SU-DHL-6 (cell line): ENCODE measurements around the gene TRAPPC6A.

Experiments used
- H2AFZ ChIP-seq: fragments of 200-600 bp; sonication (generic); 2 replicates; pipeline ENCODE4 v1.6.1; 2014; ENCODE audit warnings: low read depth, mild to moderate bottlenecking, moderate library complexity, mixed read lengths, antibody characterized with exemption, low read length; ENCODE audit not compliant: severe bottlenecking
- H3F3A ChIP-seq: fragments of 200-600 bp; shearing (Covaris generic); 2 replicates; pipeline ENCODE4 v1.6.0; 2016; ENCODE audit warnings: antibody characterized with exemption, mild to moderate bottlenecking; ENCODE audit not compliant: insufficient read depth
- H3K27ac ChIP-seq: fragments of 200-600 bp; sonication (generic); 2 replicates; pipeline ENCODE4 v1.5.1; 2016; ENCODE audit warnings: low read depth, mild to moderate bottlenecking, low read length, moderate library complexity, mixed read lengths
- H3K27me3 ChIP-seq: fragments of 200-600 bp; sonication (generic), shearing (Covaris generic); 2 replicates; pipeline ENCODE4 v1.6.0; 2014; ENCODE audit warnings: mild to moderate bottlenecking, low read length
- H3K36me3 ChIP-seq: fragments of 200-600 bp; sonication (generic); 2 replicates; pipeline ENCODE4 v1.6.1; 2014; ENCODE audit warnings: mild to moderate bottlenecking, low read length, mixed read lengths
- H3K4me2 ChIP-seq: fragments of 300-600, 200-600 bp; shearing (Covaris generic), sonication (generic); 2 replicates; pipeline ENCODE4 v1.6.0; 2014; ENCODE audit warnings: low read length, low read depth, mild to moderate bottlenecking; ENCODE audit not compliant: poor library complexity, severe bottlenecking
- H3K4me3 ChIP-seq: fragments of 200-600 bp; sonication (generic); 2 replicates; pipeline ENCODE4 v1.5.1; 2014; ENCODE audit warnings: antibody characterized with exemption, low read length, mild to moderate bottlenecking, mixed read lengths; ENCODE audit not compliant: insufficient read depth, poor library complexity, severe bottlenecking
- H3K79me2 ChIP-seq: fragments of 200-600 bp; sonication (generic); 2 replicates; pipeline ENCODE4 v1.6.1; 2014; ENCODE audit warnings: mild to moderate bottlenecking, low read length, moderate library complexity; ENCODE audit not compliant: insufficient read depth
- H3K9ac ChIP-seq: fragments of 200-600 bp; sonication (generic); 2 replicates; pipeline ENCODE4 v1.7.0; 2014; ENCODE audit warnings: mild to moderate bottlenecking, low read length
- H3K9me2 ChIP-seq: fragments of 200-600 bp; sonication (generic); replicated peaks from 2 replicates; pipeline ENCODE4 v1.6.1; 2014; ENCODE audit warnings: low read length; ENCODE audit not compliant: insufficient read depth
- H3K9me3 ChIP-seq: fragments of 200-600 bp; sonication (generic); 2 replicates; pipeline ENCODE4 v1.6.1; 2014; ENCODE audit warnings: low read length, mixed read lengths; ENCODE audit not compliant: insufficient read depth
- H4K20me1 ChIP-seq: fragments of 200-600 bp; sonication (generic); 2 replicates; pipeline ENCODE4 v1.6.1; 2014; ENCODE audit warnings: low read depth, mild to moderate bottlenecking, antibody characterized with exemption, low read length, moderate library complexity, mixed read lengths
- EZH2phosphoT487 ChIP-seq: fragments of 200-600 bp; sonication (generic), shearing (Covaris generic); conservative IDR thresholded peaks from 2 replicates; pipeline ENCODE4 v1.6.1; 2018; ENCODE audit warnings: mild to moderate bottlenecking, antibody characterized with exemption, low read length, moderate library complexity, mixed read lengths
- TF ChIP-seq, protein P1 (sequence below): fragments of 200-600 bp; sonication (generic); IDR thresholded peaks from one replicate; pipeline ENCODE4 v1.5.1; 2017; ENCODE audit warnings: antibody characterized with exemption, mild to moderate bottlenecking, low read length, moderate library complexity; ENCODE audit not compliant: insufficient read depth, poor library complexity, severe bottlenecking

Gene TRAPPC6A

DNA sequence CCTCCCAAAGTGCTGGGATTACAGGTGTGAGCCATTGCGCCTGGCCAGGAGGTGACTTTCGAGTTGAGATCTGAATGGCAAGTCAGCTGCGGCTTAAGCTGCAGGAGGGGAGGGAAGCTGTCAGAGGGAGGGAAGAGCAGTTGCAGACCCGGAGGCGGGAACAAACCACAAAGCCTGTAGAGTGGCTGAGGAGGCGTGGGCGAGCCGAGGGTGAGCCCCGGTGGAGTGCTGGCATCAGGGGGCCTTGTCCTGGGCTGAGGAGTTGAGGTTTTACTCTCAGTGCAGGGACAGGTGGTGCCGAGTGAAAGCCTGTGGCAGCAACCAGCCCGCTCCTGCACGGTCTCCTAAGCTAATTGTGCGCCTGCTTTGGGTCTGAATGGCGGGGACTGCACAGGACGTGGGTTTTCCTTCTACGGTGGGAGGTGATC, 60.9 kb downstream of the TRAPPC6A start:
- no peak overlapping the region for H3K4me3 ChIP-seq
- peaks cover 7% of the 10 kb centered on the region for H4K20me1 ChIP-seq
- H3K9me3 ChIP-seq, result no peaks in the 10 kb centered on the region
- H3K9ac ChIP-seq, result no peak overlapping the region
- H3F3A ChIP-seq, result 0 out of 2 replicates have a peak, but pooled peaks cover 7% of the 10 kb centered on the region
- no peak for TF ChIP-seq EZH2phosphoT487
- TF ChIP-seq, protein P1, sequence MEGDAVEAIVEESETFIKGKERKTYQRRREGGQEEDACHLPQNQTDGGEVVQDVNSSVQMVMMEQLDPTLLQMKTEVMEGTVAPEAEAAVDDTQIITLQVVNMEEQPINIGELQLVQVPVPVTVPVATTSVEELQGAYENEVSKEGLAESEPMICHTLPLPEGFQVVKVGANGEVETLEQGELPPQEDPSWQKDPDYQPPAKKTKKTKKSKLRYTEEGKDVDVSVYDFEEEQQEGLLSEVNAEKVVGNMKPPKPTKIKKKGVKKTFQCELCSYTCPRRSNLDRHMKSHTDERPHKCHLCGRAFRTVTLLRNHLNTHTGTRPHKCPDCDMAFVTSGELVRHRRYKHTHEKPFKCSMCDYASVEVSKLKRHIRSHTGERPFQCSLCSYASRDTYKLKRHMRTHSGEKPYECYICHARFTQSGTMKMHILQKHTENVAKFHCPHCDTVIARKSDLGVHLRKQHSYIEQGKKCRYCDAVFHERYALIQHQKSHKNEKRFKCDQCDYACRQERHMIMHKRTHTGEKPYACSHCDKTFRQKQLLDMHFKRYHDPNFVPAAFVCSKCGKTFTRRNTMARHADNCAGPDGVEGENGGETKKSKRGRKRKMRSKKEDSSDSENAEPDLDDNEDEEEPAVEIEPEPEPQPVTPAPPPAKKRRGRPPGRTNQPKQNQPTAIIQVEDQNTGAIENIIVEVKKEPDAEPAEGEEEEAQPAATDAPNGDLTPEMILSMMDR, result no peak
- H3K9me2 ChIP-seq, result no peaks in the 10 kb centered on the region
- H3K4me2 ChIP-seq, result no peak overlapping the region
- no peaks in the 10 kb centered on the region for H3K27me3 ChIP-seq
- H2AFZ ChIP-seq, result no peak overlapping the region
- H3K27ac ChIP-seq, result no peak overlapping the region; the same call in 1 of the 2 replicates
- peaks cover 50% of the 10 kb centered on the region; the same call in 1 of the 2 replicates for H3K79me2 ChIP-seq
- no peaks in the 10 kb centered on the region for H3K36me3 ChIP-seq

DNA sequence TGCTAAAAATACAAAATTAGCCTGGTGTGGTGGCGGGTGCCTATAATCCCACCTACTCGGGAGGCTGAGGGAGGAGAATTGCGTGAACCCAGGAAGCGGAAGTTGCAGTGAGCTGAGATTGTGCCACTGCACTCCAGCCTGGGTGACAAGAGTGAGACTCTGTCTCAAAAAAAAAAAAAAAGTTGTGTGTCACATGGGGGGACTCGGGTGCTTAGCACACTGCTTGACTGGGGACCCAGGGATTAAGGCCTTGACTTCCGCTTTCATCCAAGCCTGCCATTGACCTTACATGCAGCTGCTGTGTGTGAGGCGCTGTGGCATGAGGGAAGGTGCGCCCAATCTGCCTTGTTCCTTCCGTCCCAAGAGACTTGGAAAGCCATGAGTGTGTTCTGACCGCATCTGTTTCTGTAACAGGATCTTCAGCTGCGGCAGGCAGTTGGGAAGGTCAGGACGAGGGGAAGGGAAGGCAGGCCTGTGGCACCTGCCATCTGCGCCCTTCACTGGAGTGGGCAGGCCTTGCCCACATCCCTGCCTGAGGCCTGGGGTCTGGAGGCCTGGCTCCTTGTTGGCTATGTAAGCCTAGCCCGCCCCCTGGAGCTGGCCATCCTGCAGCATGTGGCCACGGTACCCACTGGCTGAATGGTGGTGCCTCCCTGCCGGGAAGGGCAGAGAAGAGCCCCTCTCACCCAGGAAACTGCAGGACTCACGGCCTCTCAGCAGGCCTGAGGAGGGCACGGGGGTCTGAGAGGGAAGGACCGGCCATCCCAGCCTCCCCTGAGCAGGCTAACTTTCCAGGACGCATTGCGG, 62.0 kb downstream of the TRAPPC6A start:
- Histone ChIP-seq H3K27me3 (no peaks in the 10 kb centered on the region), H3K4me3 (no peak overlapping the region), H3K27ac (no peak overlapping the region), H3F3A (0 out of 2 replicates have a peak, but pooled peaks cover 7% of the 10 kb centered on the region), H3K36me3 (no peaks in the 10 kb centered on the region), H3K9me2 (no peaks in the 10 kb centered on the region), H2AFZ (no peak overlapping the region), H3K79me2 (peaks cover 53% of the 10 kb centered on the region; the same call in 1 of the 2 replicates), H3K9ac (no peak overlapping the region), H3K4me2 (no peak overlapping the region), H3K9me3 (no peaks in the 10 kb centered on the region), H4K20me1 (peaks cover 7% of the 10 kb centered on the region)
- TF ChIP-seq, protein P1, result no peak
- TF ChIP-seq EZH2phosphoT487, result no peak

DNA sequence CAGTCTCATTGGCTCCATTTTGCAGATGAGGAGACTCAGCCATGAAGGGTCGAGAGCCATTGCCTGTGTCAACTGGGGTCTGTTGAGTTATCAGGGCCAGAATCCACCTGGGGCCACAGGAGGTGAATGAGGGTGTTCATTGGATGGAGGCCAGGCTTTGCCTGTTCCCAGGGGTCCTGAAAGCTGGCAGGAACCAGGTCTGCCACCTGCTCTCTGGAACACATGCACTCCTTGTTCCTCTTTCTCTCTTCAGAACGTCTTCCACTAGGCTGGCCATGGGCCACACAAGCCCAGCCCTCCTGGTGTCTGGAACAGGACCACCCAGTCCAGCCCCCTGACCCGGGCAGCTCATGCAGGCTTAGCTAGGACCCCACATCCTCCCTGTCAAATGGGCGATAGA, 63.9 kb downstream of the TRAPPC6A start:
- no peaks in the 10 kb centered on the region for H3K36me3 ChIP-seq
- 0 out of 2 replicates have a peak, but pooled peaks cover 7% of the 10 kb centered on the region for H3F3A ChIP-seq
- TF ChIP-seq, protein P1, result no peak
- TF ChIP-seq EZH2phosphoT487, result no peak
- H3K4me2 ChIP-seq, result no peak overlapping the region
- H4K20me1 ChIP-seq, result peaks cover under 1% of the 10 kb centered on the region; the same call in 1 of the 2 replicates
- H3K9ac ChIP-seq, result no peak overlapping the region
- H3K9me3 ChIP-seq, result no peaks in the 10 kb centered on the region
- H3K27me3 ChIP-seq, result no peaks in the 10 kb centered on the region
- no peak overlapping the region for H3K27ac ChIP-seq
- peaks cover 59% of the 10 kb centered on the region for H3K79me2 ChIP-seq
- no peak overlapping the region for H3K4me3 ChIP-seq
- H3K9me2 ChIP-seq, result no peaks in the 10 kb centered on the region
- H2AFZ ChIP-seq, result no peak overlapping the region
